Adrenal gland (tissue), 5 donors: Measurements from ENCODE around the gene CASP4.

ENCODE experiments used
- POLR2A ChIP-seq, 2 donors: fragments of 450-650 bp; IDR thresholded peaks; one replicate each; pipeline ENCODE4 v1.6.1; 2017; ENCODE audit warnings: antibody characterized with exemption in 2 of 2, mild to moderate bottlenecking in 2 of 2, moderate library complexity in 1 of 2
- TF ChIP-seq, protein P1 (sequence below), 6 experiments: fragments of 450-650 bp in 4 of 6; fragments of 200-600 bp in 2 of 6; sonication (generic) in 1 of 6; IDR thresholded peaks; 1 replicate in 5 of 6; 2 replicates in 1 of 6; pipeline versions ENCODE4 v1.5.1 to v1.8.0; 2016 to 2021; ENCODE audit warnings: antibody characterized with exemption in 6 of 6, mild to moderate bottlenecking in 2 of 6, moderate library complexity in 1 of 6
- donor health status: DM: no; HTN: no; CAD: no.

GRCh38 chr11:105000167-105000566 is 31.8 kb upstream of the CASP4 start:
- TF ChIP-seq, protein P1, sequence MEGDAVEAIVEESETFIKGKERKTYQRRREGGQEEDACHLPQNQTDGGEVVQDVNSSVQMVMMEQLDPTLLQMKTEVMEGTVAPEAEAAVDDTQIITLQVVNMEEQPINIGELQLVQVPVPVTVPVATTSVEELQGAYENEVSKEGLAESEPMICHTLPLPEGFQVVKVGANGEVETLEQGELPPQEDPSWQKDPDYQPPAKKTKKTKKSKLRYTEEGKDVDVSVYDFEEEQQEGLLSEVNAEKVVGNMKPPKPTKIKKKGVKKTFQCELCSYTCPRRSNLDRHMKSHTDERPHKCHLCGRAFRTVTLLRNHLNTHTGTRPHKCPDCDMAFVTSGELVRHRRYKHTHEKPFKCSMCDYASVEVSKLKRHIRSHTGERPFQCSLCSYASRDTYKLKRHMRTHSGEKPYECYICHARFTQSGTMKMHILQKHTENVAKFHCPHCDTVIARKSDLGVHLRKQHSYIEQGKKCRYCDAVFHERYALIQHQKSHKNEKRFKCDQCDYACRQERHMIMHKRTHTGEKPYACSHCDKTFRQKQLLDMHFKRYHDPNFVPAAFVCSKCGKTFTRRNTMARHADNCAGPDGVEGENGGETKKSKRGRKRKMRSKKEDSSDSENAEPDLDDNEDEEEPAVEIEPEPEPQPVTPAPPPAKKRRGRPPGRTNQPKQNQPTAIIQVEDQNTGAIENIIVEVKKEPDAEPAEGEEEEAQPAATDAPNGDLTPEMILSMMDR (IDR thresholded peaks at IDR 0.05), result no peak
- TF ChIP-seq POLR2A (IDR thresholded peaks at IDR 0.05), result no peak
